ENCODE results near the gene LGR4.

GRCh38 chr11:27406498-27407354 is 65.9 kb downstream of the LGR4 start:
- TF ChIP-seq, protein P1, sequence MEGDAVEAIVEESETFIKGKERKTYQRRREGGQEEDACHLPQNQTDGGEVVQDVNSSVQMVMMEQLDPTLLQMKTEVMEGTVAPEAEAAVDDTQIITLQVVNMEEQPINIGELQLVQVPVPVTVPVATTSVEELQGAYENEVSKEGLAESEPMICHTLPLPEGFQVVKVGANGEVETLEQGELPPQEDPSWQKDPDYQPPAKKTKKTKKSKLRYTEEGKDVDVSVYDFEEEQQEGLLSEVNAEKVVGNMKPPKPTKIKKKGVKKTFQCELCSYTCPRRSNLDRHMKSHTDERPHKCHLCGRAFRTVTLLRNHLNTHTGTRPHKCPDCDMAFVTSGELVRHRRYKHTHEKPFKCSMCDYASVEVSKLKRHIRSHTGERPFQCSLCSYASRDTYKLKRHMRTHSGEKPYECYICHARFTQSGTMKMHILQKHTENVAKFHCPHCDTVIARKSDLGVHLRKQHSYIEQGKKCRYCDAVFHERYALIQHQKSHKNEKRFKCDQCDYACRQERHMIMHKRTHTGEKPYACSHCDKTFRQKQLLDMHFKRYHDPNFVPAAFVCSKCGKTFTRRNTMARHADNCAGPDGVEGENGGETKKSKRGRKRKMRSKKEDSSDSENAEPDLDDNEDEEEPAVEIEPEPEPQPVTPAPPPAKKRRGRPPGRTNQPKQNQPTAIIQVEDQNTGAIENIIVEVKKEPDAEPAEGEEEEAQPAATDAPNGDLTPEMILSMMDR (conservative IDR thresholded peaks at IDR 0.05): no peak
- TF ChIP-seq EZH2 (IDR thresholded peaks at IDR 0.05; ENCODE audit: low read depth): no peak

Measured in PC-9 (cell line).